ENCODE results near the gene TNS3. TPM values are rescaled to one million over a fixed set of nuclear protein-coding genes. Genes with fewer than 3 reads are reported as not detected.

TNS3 gene
- total and polyA plus RNA-seq, 2 donors (not counting 3 experiments of a cell fraction or from before 2014, with no cell fraction given) = 10.4 to 45.1 TPM

DNA sequence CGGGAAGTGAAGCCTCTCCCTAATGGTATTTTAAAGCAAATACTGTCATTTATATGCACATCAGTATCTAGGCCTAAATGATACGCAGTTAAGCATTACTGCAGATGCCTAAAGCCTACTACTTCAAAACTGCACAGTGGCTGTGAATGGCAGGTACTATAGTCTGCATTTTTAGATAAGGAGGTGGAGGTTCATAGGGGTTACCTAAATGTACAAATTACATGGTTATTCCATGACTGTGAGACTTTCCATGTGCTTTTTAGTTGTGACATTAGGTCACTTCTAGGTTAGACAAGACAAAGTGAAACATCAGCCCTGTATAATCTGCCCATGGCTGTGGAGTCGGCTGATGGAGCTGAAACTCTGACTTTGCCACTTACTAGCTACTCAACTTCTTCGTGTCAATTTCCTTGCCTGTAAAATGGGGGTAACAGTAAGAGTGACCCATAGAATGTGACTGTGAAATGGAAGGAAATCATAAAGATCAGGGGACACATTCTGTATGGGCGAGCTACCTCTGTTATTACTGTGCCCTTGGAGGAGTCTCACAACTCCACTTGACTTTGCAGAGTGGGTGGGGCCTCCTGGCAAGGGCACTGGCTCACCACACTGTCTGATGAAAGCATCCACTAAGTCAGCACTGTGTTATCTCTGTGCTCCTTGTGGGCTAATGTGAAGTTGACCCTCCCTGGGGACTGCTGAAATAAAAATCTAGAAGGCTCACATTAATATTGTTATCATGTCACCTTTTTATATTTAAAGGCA is 239.4 kb downstream of the TNS3 start:
- dilution Hi-C loops (cut with MboI; ENCODE audit: extremely low pct_ligation_motif_present, low sequenced_read_pairs) = no loop called here
- BruUV-seq (replicated peaks) = no TSS peak
- peaks cover 0 to 4% of the 10 kb centered on the region in 2 experiments for H3K36me3 ChIP-seq (ENCODE audit: control insufficient read depth in 2 of 2, extremely low read depth in 1 of 2, insufficient read depth in 2 of 2, low read length in 2 of 2)
- ChIA-PET CTCF (interaction anchor here (1.7 kb wide), 1 partner anchor 76 kb away, joined by 6 read pairs; no protein-coding TSS in a partner anchor), POLR2A (no interaction called here)
- H3K4me2 ChIP-seq (ENCODE audit: insufficient read depth, low read length) = no peak overlapping the region
- no peaks in the 10 kb centered on the region for H4K20me1 ChIP-seq (replicated peaks; ENCODE audit: control insufficient read depth, extremely low read depth, insufficient read depth, low read length)
- no peaks in the 10 kb centered on the region for H3K79me2 ChIP-seq (ENCODE audit: control insufficient read depth, insufficient read depth, low read length)
- TF ChIP-seq MYC (IDR thresholded peaks at IDR 0.05; ENCODE audit: low read depth, low read length) (no peak), JUN (IDR thresholded peaks at IDR 0.05; ENCODE audit: borderline replicate concordance, insufficient read depth, insufficient read length, low read depth) (no peak), FOS (IDR thresholded peaks at IDR 0.05; ENCODE audit: borderline replicate concordance, insufficient read depth, low read length) (no peak), EZH2 (IDR thresholded peaks at IDR 0.05; ENCODE audit: borderline replicate concordance, low read depth, low read length, severe bottlenecking) (no peak), POLR2A (IDR thresholded peaks at IDR 0.05; ENCODE audit: low read depth, low read length) (no peak), GATA2 (IDR thresholded peaks at IDR 0.05; ENCODE audit: insufficient read depth, insufficient read length, low read depth, low read length) (no peak), POLR2AphosphoS5 (IDR thresholded peaks at IDR 0.05; ENCODE audit: insufficient read depth, low read depth, low read length) (no peak)
- TF ChIP-seq, protein P1, sequence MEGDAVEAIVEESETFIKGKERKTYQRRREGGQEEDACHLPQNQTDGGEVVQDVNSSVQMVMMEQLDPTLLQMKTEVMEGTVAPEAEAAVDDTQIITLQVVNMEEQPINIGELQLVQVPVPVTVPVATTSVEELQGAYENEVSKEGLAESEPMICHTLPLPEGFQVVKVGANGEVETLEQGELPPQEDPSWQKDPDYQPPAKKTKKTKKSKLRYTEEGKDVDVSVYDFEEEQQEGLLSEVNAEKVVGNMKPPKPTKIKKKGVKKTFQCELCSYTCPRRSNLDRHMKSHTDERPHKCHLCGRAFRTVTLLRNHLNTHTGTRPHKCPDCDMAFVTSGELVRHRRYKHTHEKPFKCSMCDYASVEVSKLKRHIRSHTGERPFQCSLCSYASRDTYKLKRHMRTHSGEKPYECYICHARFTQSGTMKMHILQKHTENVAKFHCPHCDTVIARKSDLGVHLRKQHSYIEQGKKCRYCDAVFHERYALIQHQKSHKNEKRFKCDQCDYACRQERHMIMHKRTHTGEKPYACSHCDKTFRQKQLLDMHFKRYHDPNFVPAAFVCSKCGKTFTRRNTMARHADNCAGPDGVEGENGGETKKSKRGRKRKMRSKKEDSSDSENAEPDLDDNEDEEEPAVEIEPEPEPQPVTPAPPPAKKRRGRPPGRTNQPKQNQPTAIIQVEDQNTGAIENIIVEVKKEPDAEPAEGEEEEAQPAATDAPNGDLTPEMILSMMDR (IDR thresholded peaks at IDR 0.05; ENCODE audit: extremely low read depth in 1 of 2, insufficient read depth in 1 of 2, low read depth in 1 of 2, low read length in 2 of 2) = no peak
- TF ChIP-seq, protein P2, sequence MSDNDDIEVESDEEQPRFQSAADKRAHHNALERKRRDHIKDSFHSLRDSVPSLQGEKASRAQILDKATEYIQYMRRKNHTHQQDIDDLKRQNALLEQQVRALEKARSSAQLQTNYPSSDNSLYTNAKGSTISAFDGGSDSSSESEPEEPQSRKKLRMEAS (IDR thresholded peaks at IDR 0.05; ENCODE audit: insufficient read depth, insufficient read length) = no peak
- DNase-seq (ENCODE audit: low read depth, low spot score) (no peak), FAIRE-seq (no peak)
- no peak overlapping the region for H2AFZ ChIP-seq (ENCODE audit: low read depth, low read length)
- no peaks in the 10 kb centered on the region for H3K9me3 ChIP-seq (replicated peaks; ENCODE audit: control insufficient read depth, insufficient read depth, low read length)
- H3K9ac ChIP-seq (replicated peaks; ENCODE audit: extremely low read depth, insufficient read depth, low read length) = no peak overlapping the region
- no peaks in the 10 kb centered on the region for H3K27me3 ChIP-seq (ENCODE audit: control insufficient read depth in 2 of 2, insufficient read depth in 2 of 2, low read length in 2 of 2)
- no peaks in the 10 kb centered on the region for H3K9me1 ChIP-seq (replicated peaks; ENCODE audit: control insufficient read depth, extremely low read depth, insufficient read depth, low read length)
- no peaks in the 10 kb centered on the region for H3K4me1 ChIP-seq (ENCODE audit: control insufficient read depth, extremely low read depth, insufficient read depth, low read length)
- H3K27ac ChIP-seq (ENCODE audit: insufficient read depth, low read depth, low read length) = no peak overlapping the region
- H3K4me3 ChIP-seq (replicated peaks in 1 of 3; ENCODE audit: insufficient read depth in 1 of 3, low read depth in 1 of 3, low read length in 3 of 3) = no peak overlapping the region
- intact Hi-C loops (cut with micrococcal nuclease) = no loop called here

Measured in endothelial cell of umbilical vein (primary cell).